Measurements from ENCODE around the gene LRIG2. TPM values are rescaled to one million over a fixed set of nuclear protein-coding genes. Genes with fewer than 3 reads are reported as not detected.

The LRIG2 gene
- total and polyA plus RNA-seq, 2 of the 13 experiments (the other 11 are each of a cell fraction or from before 2014, with no cell fraction given) = 8.1 to 12.2 TPM

GRCh38 chr1:113072757-113073478 is at the start of gene LRIG2 (continued):
- TF ChIP-seq, protein P1, sequence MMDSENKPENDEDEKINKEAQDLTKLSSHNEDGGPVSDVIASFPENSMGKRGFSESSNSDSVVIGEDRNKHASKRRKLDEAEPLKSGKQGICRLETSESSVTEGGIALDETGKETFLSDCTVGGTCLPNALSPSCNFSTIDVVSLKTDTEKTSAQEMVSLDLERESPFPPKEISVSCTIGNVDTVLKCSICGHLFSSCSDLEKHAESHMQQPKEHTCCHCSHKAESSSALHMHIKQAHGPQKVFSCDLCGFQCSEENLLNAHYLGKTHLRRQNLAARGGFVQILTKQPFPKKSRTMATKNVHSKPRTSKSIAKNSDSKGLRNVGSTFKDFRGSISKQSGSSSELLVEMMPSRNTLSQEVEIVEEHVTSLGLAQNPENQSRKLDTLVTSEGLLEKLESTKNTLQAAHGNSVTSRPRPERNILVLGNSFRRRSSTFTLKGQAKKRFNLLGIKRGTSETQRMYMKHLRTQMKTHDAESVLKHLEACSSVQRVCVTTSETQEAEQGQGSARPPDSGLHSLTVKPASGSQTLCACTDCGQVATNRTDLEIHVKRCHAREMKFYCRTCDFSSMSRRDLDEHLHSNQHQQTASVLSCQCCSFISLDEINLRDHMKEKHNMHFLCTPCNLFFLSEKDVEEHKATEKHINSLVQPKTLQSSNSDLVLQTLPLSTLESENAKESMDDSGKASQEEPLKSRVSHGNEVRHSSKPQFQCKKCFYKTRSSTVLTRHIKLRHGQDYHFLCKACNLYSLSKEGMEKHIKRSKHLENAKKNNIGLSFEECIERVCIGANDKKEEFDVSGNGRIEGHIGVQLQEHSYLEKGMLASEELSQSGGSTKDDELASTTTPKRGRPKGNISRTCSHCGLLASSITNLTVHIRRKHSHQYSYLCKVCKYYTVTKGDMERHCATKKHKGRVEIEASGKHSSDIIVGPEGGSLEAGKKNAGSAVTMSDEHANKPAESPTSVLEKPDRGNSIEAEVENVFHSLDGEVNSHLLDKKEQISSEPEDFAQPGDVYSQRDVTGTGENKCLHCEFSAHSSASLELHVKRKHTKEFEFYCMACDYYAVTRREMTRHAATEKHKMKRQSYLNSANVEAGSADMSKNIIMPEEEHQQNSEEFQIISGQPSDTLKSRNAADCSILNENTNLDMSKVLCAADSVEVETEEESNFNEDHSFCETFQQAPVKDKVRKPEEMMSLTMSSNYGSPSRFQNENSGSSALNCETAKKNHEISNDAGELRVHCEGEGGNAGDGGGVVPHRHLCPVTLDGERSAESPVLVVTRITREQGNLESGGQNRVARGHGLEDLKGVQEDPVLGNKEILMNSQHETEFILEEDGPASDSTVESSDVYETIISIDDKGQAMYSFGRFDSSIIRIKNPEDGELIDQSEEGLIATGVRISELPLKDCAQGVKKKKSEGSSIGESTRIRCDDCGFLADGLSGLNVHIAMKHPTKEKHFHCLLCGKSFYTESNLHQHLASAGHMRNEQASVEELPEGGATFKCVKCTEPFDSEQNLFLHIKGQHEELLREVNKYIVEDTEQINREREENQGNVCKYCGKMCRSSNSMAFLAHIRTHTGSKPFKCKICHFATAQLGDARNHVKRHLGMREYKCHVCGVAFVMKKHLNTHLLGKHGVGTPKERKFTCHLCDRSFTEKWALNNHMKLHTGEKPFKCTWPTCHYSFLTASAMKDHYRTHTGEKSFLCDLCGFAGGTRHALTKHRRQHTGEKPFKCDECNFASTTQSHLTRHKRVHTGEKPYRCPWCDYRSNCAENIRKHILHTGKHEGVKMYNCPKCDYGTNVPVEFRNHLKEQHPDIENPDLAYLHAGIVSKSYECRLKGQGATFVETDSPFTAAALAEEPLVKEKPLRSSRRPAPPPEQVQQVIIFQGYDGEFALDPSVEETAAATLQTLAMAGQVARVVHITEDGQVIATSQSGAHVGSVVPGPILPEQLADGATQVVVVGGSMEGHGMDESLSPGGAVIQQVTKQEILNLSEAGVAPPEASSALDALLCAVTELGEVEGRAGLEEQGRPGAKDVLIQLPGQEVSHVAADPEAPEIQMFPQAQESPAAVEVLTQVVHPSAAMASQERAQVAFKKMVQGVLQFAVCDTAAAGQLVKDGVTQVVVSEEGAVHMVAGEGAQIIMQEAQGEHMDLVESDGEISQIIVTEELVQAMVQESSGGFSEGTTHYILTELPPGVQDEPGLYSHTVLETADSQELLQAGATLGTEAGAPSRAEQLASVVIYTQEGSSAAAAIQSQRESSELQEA (CRISPR knock-in tag; IDR thresholded peaks at IDR 0.05; ENCODE audit: not compliant biosample characterization) = peak; percentile 46
- TF ChIP-seq ZNF263 (CRISPR knock-in tag; IDR thresholded peaks at IDR 0.05) (peak; percentile 58), CBX2 (IDR thresholded peaks at IDR 0.05; ENCODE audit: low read depth, low read length) (no peak), CBX2 (CRISPR knock-in tag; IDR thresholded peaks at IDR 0.05; ENCODE audit: low read depth) (no peak), PCBP2 (optimal IDR thresholded peaks at IDR 0.05; ENCODE audit: low read depth, low read length, poor library complexity, severe bottlenecking) (no peak), NPAS2 (CRISPR knock-in tag; IDR thresholded peaks at IDR 0.05; ENCODE audit: borderline replicate concordance) (no peak), ZC3H4 (CRISPR knock-in tag; IDR thresholded peaks at IDR 0.05; ENCODE audit: borderline replicate concordance) (no peak), ZNF512 (CRISPR knock-in tag; IDR thresholded peaks at IDR 0.05) (no peak), ZBTB21 (CRISPR knock-in tag; IDR thresholded peaks at IDR 0.05) (no peak), SIX4 (CRISPR knock-in tag; IDR thresholded peaks at IDR 0.05) (no peak), ZNF331 (CRISPR knock-in tag; IDR thresholded peaks at IDR 0.05) (no peak; the same call in 1 of the 2 replicates), ZNF784 (CRISPR knock-in tag; IDR thresholded peaks at IDR 0.05; ENCODE audit: borderline replicate concordance) (no peak)
- TF ChIP-seq, protein P2, sequence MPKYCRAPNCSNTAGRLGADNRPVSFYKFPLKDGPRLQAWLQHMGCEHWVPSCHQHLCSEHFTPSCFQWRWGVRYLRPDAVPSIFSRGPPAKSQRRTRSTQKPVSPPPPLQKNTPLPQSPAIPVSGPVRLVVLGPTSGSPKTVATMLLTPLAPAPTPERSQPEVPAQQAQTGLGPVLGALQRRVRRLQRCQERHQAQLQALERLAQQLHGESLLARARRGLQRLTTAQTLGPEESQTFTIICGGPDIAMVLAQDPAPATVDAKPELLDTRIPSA (CRISPR knock-in tag; IDR thresholded peaks at IDR 0.05; ENCODE audit: borderline replicate concordance) = no peak

All from HepG2 (cell line).